SK-N-SH treated with all-trans-retinoic acid at 6 μM for 48 hours (cell line): Measurements from ENCODE around the gene ADPRH.

ENCODE experiments used
- CSDC2 ChIP-seq: fragments of 250-450 bp; sonication (Bioruptor Pico); IDR thresholded peaks from 2 replicates; pipeline ENCODE4 v1.5.0; 2020; ENCODE audit warnings: mild to moderate bottlenecking, moderate library complexity
- ESRRG ChIP-seq: fragments of 250-450 bp; sonication (Bioruptor Pico); IDR thresholded peaks from 2 replicates; pipeline ENCODE4 v1.6.1; 2021; ENCODE audit warnings: mild to moderate bottlenecking
- GLIS3 ChIP-seq: fragments of 250-450 bp; sonication (Bioruptor Pico); IDR thresholded peaks from 2 replicates; pipeline ENCODE4 v1.5.0; 2020; ENCODE audit warnings: mild to moderate bottlenecking, moderate library complexity
- OSR1 ChIP-seq: fragments of 250-450 bp; sonication (Bioruptor Pico); IDR thresholded peaks from 2 replicates; pipeline ENCODE4 v1.8.0; 2022; ENCODE audit warnings: moderate library complexity, mild to moderate bottlenecking, inconsistent platforms
- SNAI2 ChIP-seq: fragments of 250-450 bp; sonication (Bioruptor Pico); IDR thresholded peaks from 2 replicates; pipeline ENCODE4 v1.5.0; 2020; ENCODE audit warnings: mild to moderate bottlenecking, moderate library complexity
- ZFP3 ChIP-seq: fragments of 250-450 bp; sonication (Bioruptor Pico); IDR thresholded peaks from 2 replicates; pipeline ENCODE4 v1.5.0; 2020; ENCODE audit warnings: mild to moderate bottlenecking, moderate library complexity
- ZFP30 ChIP-seq: fragments of 450-650 bp; formaldehyde crosslinking; IDR thresholded peaks from 2 replicates; pipeline ENCODE4 v1.5.0; 2022; ENCODE audit warnings: mild to moderate bottlenecking, moderate library complexity
- ZNF70 ChIP-seq: fragments of 450-650 bp; formaldehyde crosslinking; IDR thresholded peaks from 2 replicates; pipeline ENCODE4 v1.5.0; 2020; ENCODE audit warnings: mild to moderate bottlenecking, moderate library complexity
- ZNF8 ChIP-seq: fragments of 450-650 bp; formaldehyde crosslinking; IDR thresholded peaks from 2 replicates; pipeline ENCODE4 v1.5.0; 2020; ENCODE audit warnings: mild to moderate bottlenecking, moderate library complexity
- TF ChIP-seq, protein P1 (sequence below): fragments of 250-450 bp; sonication (Bioruptor Pico); IDR thresholded peaks from 2 replicates; pipeline ENCODE4 v1.5.1; 2020; ENCODE audit warnings: low read depth, mild to moderate bottlenecking, moderate library complexity
- TF ChIP-seq, protein P2 (sequence below): fragments of 250-450 bp; sonication (Bioruptor Pico); IDR thresholded peaks from 2 replicates; pipeline ENCODE4 v1.5.0; 2020; ENCODE audit warnings: mild to moderate bottlenecking, moderate library complexity
- TF ChIP-seq, protein P3 (sequence below): fragments of 250-450 bp; sonication (Bioruptor Pico); IDR thresholded peaks from 2 replicates; pipeline ENCODE4 v1.8.0; 2021; ENCODE audit warnings: low read depth, mild to moderate bottlenecking, moderate library complexity, borderline replicate concordance
- TF ChIP-seq, protein P4 (sequence below): fragments of 250-450 bp; sonication (Bioruptor Pico); IDR thresholded peaks from 2 replicates; pipeline ENCODE4 v1.5.1; 2021; ENCODE audit warnings: mild to moderate bottlenecking, moderate library complexity
- TF ChIP-seq, protein P5 (sequence below): fragments of 250-450 bp; sonication (Bioruptor Pico); IDR thresholded peaks from 2 replicates; pipeline ENCODE4 v1.8.0; 2020; ENCODE audit warnings: mild to moderate bottlenecking, moderate library complexity, borderline replicate concordance

DNA sequence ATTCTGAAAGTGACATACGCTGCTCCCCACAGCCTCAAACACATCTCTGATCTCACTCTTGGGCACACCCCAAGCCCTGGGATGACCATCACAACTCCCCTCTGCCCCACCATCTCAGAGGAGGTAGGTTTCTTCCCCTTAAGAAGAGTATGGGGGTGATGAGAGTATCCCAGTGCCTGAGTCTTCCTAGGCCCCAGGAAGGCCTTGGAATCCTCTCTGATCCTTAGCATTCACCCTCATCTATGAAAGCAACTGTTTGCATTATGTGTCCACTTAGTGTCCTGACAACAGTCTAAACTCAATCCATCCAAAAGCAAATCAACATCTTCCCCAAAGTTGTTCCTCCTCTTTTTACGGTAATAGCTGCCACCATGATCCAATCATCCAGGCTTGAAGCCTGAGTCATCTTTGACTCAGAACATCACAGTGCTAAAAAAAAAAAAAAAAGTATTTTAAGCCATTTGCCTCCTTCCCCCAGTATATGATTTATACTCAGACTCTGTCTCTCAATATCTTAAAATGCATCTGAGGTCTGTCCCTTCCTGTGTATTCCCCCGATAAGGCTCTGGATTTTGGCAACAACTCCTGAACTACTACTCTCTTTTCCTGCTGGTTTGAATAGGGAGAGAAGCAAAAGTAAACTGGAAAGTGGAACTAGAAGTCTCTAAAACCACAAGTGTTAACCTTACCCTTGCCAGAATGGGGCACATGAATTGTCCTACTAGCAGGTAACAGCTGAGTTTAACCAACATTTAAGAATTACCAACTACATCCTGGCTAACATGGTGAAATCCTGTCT, 58.6 kb downstream of the ADPRH start:
- TF ChIP-seq ZNF8 (CRISPR knock-in tag) (no peak), OSR1 (no peak), ZNF70 (CRISPR knock-in tag) (no peak), ZFP30 (CRISPR knock-in tag) (no peak), ESRRG (CRISPR knock-in tag) (no peak), GLIS3 (CRISPR knock-in tag) (no peak), ZFP3 (peak; percentile 13; the same call in 1 of the 2 replicates), SNAI2 (CRISPR knock-in tag) (no peak; the same call in 1 of the 2 replicates), CSDC2 (peak; percentile 86; the same call in 1 of the 2 replicates)
- TF ChIP-seq, protein P1, sequence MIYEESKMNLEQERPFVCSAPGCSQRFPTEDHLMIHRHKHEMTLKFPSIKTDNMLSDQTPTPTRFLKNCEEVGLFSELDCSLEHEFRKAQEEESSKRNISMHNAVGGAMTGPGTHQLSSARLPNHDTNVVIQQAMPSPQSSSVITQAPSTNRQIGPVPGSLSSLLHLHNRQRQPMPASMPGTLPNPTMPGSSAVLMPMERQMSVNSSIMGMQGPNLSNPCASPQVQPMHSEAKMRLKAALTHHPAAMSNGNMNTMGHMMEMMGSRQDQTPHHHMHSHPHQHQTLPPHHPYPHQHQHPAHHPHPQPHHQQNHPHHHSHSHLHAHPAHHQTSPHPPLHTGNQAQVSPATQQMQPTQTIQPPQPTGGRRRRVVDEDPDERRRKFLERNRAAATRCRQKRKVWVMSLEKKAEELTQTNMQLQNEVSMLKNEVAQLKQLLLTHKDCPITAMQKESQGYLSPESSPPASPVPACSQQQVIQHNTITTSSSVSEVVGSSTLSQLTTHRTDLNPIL (CRISPR knock-in tag) = no peak
- TF ChIP-seq, protein P2, sequence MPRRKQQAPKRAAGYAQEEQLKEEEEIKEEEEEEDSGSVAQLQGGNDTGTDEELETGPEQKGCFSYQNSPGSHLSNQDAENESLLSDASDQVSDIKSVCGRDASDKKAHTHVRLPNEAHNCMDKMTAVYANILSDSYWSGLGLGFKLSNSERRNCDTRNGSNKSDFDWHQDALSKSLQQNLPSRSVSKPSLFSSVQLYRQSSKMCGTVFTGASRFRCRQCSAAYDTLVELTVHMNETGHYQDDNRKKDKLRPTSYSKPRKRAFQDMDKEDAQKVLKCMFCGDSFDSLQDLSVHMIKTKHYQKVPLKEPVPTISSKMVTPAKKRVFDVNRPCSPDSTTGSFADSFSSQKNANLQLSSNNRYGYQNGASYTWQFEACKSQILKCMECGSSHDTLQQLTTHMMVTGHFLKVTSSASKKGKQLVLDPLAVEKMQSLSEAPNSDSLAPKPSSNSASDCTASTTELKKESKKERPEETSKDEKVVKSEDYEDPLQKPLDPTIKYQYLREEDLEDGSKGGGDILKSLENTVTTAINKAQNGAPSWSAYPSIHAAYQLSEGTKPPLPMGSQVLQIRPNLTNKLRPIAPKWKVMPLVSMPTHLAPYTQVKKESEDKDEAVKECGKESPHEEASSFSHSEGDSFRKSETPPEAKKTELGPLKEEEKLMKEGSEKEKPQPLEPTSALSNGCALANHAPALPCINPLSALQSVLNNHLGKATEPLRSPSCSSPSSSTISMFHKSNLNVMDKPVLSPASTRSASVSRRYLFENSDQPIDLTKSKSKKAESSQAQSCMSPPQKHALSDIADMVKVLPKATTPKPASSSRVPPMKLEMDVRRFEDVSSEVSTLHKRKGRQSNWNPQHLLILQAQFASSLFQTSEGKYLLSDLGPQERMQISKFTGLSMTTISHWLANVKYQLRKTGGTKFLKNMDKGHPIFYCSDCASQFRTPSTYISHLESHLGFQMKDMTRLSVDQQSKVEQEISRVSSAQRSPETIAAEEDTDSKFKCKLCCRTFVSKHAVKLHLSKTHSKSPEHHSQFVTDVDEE (CRISPR knock-in tag) = 0 out of 2 replicates have a peak, but pooled peaks have one; percentile 9
- TF ChIP-seq, protein P3, sequence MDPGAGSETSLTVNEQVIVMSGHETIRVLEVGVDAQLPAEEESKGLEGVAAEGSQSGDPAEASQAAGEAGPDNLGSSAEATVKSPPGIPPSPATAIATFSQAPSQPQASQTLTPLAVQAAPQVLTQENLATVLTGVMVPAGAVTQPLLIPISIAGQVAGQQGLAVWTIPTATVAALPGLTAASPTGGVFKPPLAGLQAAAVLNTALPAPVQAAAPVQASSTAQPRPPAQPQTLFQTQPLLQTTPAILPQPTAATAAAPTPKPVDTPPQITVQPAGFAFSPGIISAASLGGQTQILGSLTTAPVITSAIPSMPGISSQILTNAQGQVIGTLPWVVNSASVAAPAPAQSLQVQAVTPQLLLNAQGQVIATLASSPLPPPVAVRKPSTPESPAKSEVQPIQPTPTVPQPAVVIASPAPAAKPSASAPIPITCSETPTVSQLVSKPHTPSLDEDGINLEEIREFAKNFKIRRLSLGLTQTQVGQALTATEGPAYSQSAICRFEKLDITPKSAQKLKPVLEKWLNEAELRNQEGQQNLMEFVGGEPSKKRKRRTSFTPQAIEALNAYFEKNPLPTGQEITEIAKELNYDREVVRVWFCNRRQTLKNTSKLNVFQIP (CRISPR knock-in tag) = no peak
- TF ChIP-seq, protein P4, sequence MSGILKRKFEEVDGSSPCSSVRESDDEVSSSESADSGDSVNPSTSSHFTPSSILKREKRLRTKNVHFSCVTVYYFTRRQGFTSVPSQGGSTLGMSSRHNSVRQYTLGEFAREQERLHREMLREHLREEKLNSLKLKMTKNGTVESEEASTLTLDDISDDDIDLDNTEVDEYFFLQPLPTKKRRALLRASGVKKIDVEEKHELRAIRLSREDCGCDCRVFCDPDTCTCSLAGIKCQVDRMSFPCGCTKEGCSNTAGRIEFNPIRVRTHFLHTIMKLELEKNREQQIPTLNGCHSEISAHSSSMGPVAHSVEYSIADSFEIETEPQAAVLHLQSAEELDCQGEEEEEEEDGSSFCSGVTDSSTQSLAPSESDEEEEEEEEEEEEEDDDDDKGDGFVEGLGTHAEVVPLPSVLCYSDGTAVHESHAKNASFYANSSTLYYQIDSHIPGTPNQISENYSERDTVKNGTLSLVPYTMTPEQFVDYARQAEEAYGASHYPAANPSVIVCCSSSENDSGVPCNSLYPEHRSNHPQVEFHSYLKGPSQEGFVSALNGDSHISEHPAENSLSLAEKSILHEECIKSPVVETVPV (CRISPR knock-in tag) = no peak; the same call in 1 of the 2 replicates
- TF ChIP-seq, protein P5, sequence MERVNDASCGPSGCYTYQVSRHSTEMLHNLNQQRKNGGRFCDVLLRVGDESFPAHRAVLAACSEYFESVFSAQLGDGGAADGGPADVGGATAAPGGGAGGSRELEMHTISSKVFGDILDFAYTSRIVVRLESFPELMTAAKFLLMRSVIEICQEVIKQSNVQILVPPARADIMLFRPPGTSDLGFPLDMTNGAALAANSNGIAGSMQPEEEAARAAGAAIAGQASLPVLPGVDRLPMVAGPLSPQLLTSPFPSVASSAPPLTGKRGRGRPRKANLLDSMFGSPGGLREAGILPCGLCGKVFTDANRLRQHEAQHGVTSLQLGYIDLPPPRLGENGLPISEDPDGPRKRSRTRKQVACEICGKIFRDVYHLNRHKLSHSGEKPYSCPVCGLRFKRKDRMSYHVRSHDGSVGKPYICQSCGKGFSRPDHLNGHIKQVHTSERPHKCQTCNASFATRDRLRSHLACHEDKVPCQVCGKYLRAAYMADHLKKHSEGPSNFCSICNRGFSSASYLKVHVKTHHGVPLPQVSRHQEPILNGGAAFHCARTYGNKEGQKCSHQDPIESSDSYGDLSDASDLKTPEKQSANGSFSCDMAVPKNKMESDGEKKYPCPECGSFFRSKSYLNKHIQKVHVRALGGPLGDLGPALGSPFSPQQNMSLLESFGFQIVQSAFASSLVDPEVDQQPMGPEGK (CRISPR knock-in tag) = 0 out of 2 replicates have a peak, but pooled peaks have one; percentile 12
